HG03439 (cell line): ENCODE data around the gene SPRR3.

Experiments
- ATAC-seq: cut with Tn5 transposase; IDR thresholded peaks from one replicate; pipeline ENCODE4 v1.9.1; 2021; ENCODE audit warnings: mild to moderate bottlenecking, moderate library complexity; ENCODE audit not compliant: unreplicated experiment

Gene SPRR3, protein sequence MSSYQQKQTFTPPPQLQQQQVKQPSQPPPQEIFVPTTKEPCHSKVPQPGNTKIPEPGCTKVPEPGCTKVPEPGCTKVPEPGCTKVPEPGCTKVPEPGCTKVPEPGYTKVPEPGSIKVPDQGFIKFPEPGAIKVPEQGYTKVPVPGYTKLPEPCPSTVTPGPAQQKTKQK

DNA sequence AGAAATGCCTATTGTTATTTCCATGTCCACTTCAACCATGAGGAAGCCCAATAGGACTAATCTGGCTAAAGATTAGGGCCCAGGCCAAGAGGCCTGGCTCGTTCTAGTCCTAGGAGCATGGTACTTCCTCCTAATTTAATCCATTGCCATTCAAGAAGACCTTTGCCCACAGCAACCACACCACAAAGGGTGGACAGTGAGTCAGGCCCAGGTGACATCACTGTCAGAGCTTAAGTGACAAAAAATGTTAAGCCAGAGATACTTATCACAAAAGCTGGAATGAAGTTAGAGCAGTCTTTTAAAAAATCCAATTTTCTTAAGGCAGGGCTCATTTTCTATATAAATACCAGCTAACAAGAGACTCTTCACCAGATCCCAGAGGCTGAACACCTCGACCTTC lies at the start of gene SPRR3:
Gene SPRR3, plus strand, starts transcription at position 368 of the 400 bp plus-strand sequence. CDS start 1,272 bp downstream, outside the sequence.
- ATAC-seq, result no peak

DNA sequence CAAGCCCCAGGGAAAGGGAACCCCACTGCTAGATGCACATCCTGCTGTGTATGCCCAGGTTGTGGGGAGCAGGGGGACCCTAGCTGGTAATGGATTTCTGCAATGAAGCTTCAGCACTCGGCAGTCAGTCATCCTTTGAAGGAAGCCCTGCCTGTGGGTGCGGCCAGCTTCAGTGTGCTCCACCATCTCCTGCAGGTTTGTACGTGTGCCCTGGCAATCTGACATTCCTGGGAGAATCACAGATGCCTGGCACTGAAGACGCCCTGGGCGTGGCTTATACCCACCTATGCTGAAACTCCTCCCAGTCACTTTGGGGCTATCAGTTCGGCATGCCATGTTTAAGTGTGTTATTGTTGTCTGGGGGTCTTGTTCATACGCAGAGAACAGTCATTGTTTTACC lies 47.8 kb upstream of the SPRR3 start:
- no peak for ATAC-seq

DNA sequence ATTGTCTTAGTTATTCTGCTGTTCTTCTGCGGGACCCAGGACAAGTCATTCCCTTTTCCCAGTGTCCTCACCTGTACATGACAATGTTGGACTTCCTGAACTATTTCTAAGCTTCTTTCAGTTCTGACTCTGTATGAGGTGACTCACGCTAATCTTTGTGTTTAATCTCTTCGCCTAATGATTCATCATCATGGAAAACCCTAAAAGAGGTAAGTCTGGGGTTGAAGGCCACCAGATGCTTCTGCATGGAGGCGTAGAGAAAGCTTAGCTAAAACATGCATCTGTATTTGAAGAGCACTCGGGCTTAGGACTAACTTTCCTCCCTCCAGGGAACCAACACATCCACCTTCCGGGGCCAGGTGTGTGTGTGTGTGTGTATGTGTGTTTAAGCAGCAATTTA lies 47.1 kb upstream of the SPRR3 start:
- no peak for ATAC-seq

DNA sequence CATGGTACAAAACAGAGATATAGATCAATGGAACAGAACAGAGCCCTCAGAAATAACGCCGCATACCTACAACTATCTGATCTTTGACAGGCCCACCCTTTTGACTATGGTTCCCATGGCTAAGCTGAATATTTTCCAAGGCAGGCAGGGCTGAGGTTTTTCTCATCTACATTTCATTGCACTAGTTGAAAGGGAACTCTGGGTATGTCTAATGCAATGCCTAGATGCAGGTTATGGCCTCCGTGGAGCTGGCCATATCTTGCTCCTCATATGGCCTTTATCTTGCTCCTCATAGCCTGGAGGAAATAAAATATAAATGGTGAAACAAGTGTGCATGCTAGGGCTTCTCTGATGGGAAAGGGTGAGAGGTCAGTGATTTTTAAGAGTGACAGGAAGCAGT lies 44.0 kb upstream of the SPRR3 start:
- no peak for ATAC-seq

DNA sequence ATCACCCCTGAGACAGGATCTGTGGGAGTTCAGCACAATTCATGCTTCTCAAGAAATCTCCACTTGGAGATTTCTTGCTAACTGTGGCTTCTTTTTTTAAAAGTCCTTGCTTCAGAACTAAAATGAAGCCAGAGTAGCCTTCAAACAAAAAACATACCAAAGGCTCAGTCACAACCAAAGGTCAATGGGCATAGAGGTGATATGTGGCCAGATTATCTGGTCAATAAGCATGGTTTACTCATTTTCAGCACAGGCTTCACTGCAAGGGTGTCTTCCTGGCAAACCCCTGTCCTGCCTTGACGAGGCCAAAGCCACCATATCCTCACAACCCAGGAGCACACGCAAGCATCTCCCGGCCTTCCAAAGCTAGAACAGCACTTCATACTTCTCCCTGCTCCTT lies 42.3 kb upstream of the SPRR3 start:
- no peak for ATAC-seq

DNA sequence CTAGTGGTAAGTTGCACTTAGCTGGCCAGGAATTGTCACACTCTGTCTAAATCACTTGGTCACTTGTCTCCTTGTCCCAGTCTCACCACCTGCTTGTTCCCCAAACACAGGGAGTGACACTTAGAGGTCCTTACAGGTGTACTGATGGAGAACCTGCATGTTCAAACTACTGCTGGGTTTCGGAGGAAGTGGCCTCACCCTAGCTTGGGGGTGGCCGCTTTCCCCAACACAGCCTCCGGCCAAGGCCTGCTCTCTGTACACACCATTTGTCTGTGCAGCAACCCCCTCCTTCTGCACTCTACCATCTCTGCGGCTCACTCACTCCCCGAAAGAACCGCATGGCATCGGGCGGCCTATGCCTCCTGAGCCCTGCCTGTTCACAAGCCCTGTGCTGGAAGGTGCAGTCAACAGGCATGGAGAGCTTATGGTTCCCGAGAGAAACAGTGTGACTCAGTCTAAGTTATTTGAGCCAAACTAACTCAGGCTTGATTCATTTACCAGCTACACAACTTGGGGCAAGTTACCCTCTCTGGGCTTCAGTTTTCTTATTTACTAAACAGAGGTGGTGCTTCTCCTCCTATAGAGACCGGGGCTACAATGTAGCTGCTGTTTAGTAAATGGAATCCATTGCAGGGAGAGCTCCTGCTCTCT lies 41.6 kb upstream of the SPRR3 start:
- ATAC-seq, result no peak

DNA sequence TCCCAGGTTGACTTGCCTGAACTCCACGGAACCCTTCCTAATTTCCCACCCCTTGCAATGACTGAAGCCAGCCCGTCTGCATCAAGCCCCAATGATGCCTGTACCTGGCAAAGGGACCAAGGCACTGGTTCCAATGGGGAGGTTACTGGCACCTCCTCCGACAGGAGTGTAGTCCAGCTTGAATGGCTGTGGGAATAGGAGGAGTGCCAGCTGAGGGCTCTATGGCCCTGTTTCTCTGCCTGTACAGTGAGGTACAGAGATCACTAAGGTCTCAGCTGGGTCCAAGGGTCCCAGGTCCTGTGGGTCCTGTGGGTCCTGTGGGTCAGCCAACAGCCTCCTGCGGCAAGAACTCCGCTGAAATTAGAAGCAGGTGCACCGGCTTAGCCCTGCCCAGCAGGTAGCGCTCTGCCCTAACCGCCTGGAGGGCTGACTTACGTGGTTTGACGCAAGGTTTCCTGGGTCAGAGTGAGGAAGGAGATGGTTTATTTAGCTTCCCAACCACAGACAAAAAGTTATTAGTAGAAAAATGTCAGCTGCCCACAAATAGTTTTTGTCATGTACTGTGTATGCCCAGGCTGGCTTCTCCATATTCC lies 41.0 kb upstream of the SPRR3 start:
- no peak for ATAC-seq

DNA sequence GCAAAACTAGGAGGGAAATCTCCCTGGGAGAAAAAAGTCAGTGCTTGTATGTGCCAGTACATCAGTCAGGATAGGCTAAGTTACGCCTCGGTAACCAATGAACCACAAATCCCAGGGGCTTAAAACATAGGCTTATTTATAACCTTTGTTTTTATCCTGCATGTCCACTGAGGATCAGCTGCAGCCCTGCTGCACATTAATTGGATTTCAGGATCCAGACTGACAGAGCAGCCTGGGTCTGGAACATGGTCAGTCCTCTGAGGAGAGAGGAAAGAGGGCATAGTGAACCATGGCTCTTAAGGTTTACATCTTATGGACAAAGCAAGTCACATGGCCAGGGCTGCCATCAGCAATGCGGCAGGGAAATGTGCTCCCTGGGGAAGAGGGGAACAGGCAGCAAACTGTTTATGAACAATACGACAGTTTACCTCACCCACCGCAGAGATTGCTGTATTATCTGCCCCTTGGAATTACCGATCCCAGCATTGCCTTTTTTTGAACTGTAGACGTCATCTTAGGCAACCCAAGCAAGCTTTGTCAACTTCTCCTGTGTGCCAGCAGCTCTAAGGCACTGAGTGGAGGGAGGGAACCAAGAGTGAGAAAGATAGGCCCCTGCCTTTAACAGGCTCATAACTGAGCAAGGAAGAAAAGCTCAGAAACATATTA lies 40.2 kb upstream of the SPRR3 start:
- no peak for ATAC-seq

DNA sequence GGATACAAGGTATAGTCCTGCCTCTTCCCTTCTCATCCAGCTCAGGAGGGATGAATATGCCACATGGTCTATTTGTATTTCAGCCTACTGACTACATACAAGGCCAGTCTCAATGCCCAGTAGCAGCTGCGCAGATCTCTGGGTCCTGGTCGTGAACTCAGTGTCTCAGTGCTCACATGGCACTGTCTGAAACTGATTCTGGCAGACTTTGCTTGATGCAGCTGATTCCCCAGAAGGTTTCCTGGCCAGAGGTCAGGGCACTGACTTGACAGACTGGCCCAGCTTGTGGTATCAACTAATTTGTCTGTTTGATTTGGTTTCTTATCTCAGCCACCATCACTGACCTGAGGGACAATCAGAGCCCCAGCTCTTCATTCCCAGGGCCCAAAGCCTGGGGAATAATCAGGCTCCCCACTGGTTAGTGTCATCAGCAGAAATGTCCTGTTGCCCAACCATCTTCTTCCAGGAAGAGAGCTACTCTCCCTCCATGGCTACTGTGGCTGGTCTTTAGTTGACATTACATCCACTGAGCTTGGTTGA lies 38.6 kb upstream of the SPRR3 start:
- ATAC-seq, result no peak

DNA sequence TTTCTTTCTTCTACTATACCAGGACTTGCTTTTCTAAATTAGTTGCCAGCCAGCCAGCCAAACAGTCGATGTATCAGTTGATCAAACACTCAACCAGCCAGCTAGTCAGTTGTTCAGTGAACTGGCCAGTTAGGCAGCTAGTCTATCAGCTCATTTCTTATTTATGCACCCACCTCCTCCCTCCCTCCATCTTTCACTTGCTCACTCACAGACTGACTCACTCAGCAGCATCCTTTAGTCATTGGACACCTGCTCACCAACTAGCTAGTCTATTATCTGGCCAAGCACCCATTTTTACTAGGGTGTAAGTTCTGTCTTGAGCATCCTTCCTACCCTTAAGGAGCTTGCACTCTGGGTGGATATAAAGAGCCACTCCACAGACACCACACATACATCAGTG lies 37.0 kb upstream of the SPRR3 start:
- ATAC-seq, result no peak

DNA sequence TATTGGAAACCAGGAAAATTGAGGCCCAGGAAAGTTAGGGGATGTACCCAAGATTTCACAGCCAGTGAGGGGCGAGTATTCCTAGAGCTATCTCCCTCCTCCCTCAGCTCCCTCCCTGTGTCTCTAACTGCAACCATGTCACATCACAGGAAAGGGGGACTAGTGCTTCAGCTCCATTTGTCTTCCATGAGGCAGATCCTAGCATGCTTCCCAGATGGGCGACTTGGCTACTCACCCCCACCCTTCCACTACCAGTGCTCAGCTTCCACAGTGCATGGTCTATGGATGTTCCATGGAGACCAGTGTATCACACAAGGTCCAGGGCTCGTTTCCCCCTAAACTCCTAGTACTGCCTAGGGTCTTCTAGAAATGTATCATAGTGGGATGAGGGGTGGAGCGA lies 35.7 kb upstream of the SPRR3 start:
- ATAC-seq, result no peak

DNA sequence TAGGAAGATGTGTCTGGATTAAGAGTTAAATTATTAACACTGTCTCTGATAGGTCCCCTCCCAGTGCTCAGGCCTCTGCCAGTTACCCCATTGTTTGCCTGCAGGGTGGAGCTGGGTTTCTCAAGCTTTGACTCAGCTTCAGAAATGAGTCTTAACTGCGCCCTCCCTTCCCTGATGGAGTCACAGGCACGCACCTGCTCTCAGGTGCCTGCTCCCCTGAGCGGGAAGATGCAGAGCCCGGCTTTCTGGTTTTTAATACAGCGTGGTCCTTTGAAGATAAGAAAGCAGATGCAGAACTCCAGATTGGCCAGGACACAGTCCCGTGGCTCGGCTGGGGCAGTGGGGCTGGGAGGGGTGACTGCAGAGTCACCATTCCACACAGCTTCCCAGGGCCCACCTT lies 34.3 kb upstream of the SPRR3 start:
- no peak for ATAC-seq

DNA sequence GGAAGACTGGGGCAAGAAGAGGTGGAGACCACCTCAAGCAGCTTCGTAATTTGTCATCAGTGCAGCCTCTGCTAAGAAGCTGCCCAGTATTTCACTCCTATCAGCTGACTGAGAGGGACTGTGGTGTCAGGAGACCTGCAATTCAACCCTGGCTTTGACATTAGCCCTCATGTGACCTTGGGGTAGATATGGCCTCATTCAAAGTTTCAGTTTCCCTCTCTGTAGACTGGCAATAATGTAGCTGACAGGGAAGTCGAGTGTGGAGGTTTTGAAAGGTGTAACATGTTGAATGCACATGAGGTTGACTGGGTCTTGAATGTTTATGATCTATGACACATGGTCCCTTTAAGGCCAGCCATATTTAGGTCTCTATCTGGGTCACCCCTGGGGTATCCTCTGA lies 33.3 kb upstream of the SPRR3 start:
- peak; percentile 90 for ATAC-seq

DNA sequence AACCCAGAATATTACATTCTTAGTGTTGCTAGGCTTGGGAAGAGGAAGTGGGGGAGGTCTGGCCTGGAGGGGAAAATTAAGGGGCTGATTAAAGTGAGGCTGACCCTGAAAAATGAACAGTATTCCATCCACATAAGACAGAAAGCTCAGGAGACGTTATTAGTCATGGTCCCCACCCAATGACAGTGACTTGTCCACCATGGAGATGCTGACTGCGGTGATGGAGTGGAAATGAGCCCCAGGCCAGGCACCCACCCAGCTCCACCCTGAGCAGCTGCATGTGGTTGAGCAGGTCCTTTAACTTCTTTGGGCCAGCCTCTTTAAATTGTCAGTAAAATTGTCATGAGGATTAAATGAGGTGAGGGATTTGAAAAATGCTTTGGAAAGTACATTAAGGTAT lies 32.5 kb upstream of the SPRR3 start:
- ATAC-seq, result no peak

DNA sequence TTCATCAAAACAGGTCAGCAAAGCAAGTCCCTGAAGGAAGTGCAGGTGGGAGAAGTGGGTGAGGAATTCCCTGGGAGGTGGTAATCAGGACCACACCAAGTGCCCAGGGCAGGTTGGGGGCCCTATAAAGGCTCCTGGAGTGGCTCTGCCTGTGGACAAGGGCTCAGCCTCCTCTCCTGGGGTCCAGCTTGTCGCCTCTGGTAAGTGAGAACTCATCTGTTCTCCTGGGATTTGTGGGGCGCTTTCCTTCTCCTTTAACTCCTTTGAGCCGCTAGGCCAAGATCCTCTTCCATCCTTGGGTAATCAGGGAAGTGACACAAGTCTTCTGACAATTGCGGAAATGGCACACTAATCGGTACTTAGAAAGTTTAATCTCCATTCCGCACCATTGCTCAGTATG lies 31.1 kb upstream of the SPRR3 start, which contains the start of gene SPRR4:
Gene SPRR4, plus strand, starts transcription at position 154 of the 400 bp plus-strand sequence. CDS start 1,243 bp downstream, outside the sequence.
- ATAC-seq, result no peak

DNA sequence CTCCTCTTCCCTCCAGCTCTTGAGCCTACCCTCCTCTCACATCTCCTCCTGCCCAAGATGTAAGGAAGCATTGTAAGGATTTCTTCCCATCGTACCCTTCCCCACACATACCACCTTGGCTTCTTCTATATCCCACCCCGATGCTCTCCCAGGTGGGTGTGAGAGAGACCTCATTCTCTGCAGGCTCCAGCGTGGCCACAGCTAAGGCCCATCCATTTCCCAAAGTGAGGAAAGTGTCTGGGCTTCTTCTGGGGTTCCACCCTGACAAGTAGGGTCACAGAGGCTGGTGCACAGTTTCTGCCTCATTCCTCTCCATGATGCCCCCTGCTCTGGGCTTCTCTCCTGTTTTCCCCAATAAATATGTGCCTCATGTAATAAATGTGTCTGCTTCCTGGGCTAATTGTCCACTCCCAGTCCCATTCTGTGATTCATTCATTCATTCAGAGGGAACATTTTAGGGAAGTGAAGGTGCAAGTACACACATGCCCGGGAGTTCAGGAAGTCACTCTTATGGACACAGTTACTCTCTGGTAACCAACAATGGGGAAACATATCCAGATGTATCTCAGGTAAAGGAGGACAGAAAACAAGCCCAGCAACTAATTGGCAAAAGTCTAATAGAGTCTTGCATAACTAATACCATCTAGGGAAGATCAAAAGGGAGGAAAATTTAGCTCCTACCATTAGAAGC lies 29.2 kb upstream of the SPRR3 start:
- ATAC-seq, result no peak

DNA sequence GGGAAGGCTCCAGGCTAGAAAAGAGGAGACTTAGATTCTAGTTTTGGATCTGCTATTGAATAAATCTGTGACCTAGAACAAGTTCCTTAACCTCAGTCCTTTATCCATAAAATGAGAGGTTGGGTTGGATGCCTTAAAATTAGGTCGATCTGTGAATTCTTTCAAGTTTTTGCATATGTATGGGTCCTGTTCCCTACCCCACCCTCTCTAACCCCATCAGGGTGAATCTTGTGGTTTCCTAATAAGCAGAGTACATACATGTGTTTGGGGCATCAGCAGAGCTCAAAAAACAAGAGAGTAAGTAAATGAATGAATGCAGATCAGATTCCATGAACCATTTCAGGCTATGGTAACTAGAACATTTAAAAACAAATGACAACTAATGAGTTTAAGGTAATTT lies 24.9 kb upstream of the SPRR3 start:
- no peak for ATAC-seq

DNA sequence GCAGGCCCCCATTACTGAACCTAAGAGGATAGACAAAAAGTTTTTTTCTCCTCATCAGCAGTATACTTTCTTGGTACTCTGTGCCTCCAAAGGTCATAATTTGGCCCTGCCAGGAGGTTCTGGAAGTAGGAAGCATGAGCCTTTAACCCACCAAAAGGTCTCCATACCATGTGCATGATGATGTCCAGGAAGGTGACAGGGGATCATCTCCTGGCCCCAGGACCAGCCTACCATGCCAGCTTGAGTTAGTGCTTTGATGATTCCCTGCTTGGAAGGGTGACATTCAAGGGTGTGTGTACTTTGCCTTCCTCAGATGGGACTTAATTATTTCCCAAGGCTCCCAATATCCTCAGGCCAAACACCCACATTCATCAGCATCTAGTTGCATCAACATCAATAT lies 23.9 kb upstream of the SPRR3 start:
- ATAC-seq, result no peak

DNA sequence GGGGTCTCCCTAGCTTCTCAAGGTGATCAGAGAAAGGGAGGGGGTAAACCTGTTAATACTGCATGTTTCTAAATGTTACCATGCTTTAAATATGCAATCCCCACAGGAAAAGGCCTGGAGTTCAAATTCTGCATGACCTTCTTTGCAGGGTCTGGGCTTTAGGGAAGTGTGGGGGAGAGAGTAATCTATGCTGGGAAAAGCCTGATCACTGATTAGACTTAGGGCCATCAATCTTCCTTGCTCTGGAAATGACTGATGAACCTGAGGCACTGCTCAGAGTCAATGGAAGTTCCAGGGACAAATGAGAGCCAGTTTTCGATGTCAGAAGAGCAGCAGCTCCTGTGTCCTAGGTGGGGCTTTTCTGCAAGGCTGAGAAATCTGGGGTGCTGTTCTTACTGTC lies 20.9 kb upstream of the SPRR3 start:
- no peak for ATAC-seq

DNA sequence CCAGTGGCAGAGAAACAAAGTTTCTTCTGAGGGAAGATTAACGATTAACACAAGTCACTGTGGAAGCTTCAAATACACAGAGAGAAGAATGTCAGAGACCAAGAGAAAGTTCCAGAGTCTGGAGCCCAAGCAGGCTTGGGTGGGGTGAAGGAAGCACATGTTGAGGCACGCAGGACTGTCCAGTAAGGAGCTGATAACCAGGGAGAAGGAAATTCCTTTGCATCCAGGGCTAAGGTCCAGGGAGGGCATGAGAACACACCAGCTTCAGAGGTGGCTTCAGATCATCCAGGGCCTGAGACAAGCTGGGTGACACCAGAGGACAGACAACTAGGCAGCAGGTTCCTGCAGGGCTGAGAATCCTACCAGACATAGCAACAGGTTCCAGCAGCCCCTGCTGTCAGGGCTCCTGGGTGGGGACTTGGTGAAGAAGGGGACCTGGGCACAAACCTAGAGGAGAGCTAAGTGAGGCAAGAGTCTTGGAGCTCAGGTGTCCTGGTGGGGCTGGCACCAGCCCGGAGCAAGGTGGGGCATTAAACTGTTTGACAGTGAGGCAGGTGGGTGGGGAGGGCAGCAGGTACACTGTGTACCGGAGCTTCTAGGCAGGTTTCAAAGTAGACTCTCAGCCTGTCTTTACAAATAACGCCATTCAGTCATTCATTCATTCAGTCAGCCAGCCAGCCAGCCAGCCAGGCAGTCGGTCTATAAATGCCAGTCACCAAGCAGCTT lies 20.2 kb upstream of the SPRR3 start:
- no peak for ATAC-seq

DNA sequence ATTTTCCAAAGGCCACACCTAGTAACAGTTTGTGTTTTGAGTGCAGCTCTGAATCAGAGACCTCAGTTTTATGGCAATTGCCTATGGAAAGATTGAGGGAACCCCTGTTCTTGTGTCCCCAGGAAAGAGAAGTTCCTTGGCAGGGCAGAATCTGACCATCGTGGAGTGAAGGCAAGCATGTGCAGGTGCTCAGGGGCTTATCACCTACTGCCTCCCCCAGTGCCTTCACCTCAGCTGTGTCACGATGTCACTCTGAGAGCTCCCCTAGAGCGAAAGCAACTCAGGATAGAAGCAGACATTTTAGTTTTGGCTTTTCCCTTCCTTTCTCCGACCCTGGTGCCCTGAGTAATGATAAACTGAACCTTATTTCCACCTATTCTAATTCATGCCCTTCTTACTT lies 19.5 kb upstream of the SPRR3 start:
- no peak for ATAC-seq
